ENCODE results near the gene CCDC51.

DNA sequence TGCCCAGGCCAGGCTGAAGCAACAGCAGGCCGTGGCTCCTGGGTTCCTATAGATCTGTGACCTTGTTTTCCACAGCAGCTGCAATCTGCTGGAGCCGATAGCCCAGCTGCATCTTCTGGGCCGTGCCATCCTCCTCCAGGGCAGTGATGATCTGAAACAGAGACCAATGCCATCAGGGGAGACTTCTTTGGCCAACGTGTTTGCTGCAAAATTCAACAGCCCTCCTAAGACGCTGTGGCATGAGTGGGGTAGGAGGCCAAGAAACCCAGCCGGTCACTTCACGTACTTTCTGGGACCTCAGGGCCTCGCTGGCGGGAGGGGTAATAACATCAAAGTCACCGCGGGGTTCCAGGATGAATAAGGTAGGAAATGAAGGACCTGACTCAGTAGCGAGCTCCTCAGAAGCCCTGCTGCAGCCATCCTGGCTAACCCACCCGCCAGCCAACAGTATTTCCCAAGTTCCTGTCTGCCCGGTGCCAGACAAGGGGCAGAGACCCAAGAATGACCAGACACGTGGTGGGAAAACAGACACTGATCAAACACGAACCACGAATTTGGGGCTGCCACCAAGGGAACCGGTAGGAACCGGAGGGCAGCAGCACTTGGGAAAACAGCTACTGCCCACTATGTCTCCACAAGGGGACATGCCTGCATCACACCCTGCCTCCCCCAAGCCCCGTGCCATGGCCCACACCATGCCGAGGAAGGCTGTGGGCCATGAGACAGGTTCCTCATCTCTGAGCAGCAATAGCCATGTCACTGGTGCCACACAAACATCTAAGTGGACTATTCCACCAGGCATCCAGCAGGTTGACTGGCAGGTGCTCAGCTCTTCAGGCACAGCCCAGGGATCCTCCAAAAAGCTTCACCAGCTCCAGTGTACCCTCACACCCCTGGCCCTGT, 35.2 kb downstream of the CCDC51 start:
- TF ChIP-seq, protein P1, sequence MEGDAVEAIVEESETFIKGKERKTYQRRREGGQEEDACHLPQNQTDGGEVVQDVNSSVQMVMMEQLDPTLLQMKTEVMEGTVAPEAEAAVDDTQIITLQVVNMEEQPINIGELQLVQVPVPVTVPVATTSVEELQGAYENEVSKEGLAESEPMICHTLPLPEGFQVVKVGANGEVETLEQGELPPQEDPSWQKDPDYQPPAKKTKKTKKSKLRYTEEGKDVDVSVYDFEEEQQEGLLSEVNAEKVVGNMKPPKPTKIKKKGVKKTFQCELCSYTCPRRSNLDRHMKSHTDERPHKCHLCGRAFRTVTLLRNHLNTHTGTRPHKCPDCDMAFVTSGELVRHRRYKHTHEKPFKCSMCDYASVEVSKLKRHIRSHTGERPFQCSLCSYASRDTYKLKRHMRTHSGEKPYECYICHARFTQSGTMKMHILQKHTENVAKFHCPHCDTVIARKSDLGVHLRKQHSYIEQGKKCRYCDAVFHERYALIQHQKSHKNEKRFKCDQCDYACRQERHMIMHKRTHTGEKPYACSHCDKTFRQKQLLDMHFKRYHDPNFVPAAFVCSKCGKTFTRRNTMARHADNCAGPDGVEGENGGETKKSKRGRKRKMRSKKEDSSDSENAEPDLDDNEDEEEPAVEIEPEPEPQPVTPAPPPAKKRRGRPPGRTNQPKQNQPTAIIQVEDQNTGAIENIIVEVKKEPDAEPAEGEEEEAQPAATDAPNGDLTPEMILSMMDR (IDR thresholded peaks at IDR 0.05; ENCODE audit: insufficient read depth, low read length, poor library complexity, severe bottlenecking): no peak
- TF ChIP-seq EZH2phosphoT487 (conservative IDR thresholded peaks at IDR 0.05; ENCODE audit: low read length): no peak

Data from SU-DHL-6 (cell line).